Fibroblast of mammary gland (primary cell): ENCODE data around the gene FTO.

Source experiments
- DNase-seq: peaks from one replicate; pipeline ENCODE4 v3.0.0-alpha.2; 2010; ENCODE audit warnings: low read depth
- H3K4me3 ChIP-seq: 2 replicates; pipeline ENCODE4 v1.5.1; 2011; ENCODE audit warnings: low read depth, mild to moderate bottlenecking, low read length, moderate library complexity; ENCODE audit not compliant: control insufficient read depth
- CTCF ChIP-seq: conservative IDR thresholded peaks from 2 replicates; pipeline ENCODE4 v1.5.1; 2011; ENCODE audit warnings: low read depth, low read length, inconsistent platforms; ENCODE audit not compliant: control insufficient read depth, insufficient read depth

FTO gene

DNA sequence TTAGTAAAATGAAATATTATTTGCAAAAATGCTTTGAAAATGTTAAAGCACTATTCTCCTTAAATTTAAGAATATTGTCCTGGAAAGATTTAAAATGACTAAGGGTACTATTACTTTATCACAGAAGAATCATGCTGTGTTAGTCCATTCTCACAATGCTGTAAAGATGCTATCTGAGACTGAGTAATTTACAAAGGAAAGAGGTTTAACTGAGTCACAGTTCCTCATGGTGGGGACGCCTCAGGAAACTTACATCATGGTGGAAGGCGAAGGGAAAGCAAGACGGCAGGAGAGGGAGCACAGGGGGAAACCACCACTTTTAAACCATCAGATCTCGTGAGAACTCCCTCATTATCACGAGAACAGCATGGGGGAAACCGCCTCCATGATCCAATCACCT is 337.0 kb downstream of the FTO start:
- no peak for TF ChIP-seq CTCF
- DNase-seq = no peak
- no peak overlapping the region for H3K4me3 ChIP-seq

GRCh38 chr16:54048586-54049495 is 344.9 kb downstream of the FTO start:
- TF ChIP-seq CTCF = no peak
- H3K4me3 ChIP-seq = no peak overlapping the region
- no peak for DNase-seq

- DNase-seq = no peak
- H3K4me3 ChIP-seq = no peak overlapping the region
- no peak for TF ChIP-seq CTCF
These were observed 345.9 kb downstream of the FTO start for GRCh38 chr16:54049591-54050458.

GRCh38 chr16:54050459-54051210 is 346.7 kb downstream of the FTO start:
- DNase-seq = no peak
- no peak for TF ChIP-seq CTCF
- no peak overlapping the region for H3K4me3 ChIP-seq

DNA sequence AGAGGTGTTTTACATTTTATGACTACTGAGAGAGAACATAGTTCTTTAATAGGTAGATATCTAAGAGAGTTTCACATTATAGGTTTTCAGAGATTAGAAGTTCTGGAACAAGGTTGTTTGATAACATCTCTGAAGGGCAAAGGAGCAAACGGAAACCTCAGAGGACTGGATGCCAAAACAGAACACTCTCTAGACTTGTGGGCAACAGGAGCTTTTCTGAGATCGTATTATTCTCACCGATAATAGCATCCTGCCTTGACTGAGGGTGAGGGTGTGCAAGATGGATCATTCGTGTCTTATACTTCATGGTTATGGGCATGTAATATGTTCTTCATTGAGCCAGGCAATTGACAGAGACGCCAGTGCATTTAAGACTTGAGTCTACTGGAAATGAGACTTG is 347.9 kb downstream of the FTO start:
- TF ChIP-seq CTCF = no peak
- DNase-seq = no peak
- H3K4me3 ChIP-seq = no peak overlapping the region

DNA sequence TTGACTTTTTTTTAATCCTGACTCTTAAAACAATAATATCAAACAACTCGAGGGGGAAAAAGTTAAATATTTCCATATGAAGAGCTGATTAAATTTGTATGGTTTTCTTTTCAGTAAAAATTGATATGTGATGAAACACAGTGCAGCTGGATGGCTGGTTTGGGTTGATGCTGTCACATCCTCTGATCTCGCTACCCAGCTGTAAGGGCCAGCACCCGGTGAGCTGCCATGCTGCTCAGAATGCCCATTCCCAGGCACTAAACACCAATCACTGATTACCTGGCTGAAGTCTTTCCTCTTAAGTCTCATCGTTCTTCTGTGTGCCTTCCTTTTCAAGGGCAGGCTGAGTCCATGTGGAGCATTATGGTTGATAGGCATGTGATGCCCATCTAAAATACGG is 348.3 kb downstream of the FTO start:
- TF ChIP-seq CTCF = no peak
- H3K4me3 ChIP-seq = no peak overlapping the region
- DNase-seq = no peak
